Astrocyte of the cerebellum (primary cell): Measurements from ENCODE around the gene EVI5L.
"Not testable (repeated sequence)": the region's sequence is repeated elsewhere in the genome, so short reads cannot be mapped to it uniquely, and the experiment has no call there.

Experiments
- DNase-seq: peaks from one replicate; pipeline ENCODE4 v3.0.0-alpha.2; 2011; ENCODE audit warnings: low read depth
- H3K4me3 ChIP-seq: 2 replicates; pipeline ENCODE4 v1.5.1; 2011; ENCODE audit warnings: mild to moderate bottlenecking, low read depth, low read length, moderate library complexity
- in situ Hi-C: cut with HindIII; loops from 2 replicates; pipeline ENCODE4 v1.10.0; 2017; ENCODE audit warnings: low sequenced_read_pairs
- TF ChIP-seq, protein P1 (sequence below): IDR thresholded peaks from 2 replicates; pipeline ENCODE4 v1.5.1; 2012; ENCODE audit warnings: low read length, low read depth, moderate library complexity, mild to moderate bottlenecking; ENCODE audit errors: missing control alignments

Gene EVI5L

DNA sequence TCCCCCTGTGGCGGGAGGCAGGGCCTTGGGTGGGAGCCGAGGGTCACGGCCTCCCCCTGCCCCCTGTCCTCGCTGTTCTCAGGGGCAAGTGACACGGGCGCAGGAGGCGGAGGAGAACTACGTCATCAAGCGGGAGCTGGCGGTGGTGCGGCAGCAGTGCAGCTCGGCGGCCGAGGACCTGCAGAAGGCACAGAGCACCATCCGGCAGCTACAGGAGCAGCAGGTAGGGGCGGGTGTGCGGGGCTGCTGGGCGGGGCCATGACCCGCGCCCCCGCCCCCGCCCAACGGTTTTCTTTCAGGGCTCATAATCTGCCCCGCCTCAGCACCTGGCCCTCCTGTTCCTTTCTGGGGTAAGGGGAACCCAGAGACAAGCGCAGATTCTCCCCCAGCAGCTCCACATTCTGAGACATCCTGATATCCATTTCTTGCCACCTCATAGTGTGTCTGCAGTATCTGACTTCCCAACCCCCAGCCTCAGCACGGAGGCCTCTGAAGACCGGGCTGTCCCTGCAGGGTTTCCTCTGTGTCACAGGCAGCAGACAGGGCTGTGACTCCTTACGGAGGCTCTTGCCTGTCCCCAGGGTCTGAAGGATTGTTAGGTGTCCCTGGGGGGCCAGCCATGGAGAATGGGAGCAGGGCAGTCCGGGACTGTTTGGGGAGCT, 28.2 kb downstream of the EVI5L start:
- no peak overlapping the region for H3K4me3 ChIP-seq
- TF ChIP-seq, protein P1, sequence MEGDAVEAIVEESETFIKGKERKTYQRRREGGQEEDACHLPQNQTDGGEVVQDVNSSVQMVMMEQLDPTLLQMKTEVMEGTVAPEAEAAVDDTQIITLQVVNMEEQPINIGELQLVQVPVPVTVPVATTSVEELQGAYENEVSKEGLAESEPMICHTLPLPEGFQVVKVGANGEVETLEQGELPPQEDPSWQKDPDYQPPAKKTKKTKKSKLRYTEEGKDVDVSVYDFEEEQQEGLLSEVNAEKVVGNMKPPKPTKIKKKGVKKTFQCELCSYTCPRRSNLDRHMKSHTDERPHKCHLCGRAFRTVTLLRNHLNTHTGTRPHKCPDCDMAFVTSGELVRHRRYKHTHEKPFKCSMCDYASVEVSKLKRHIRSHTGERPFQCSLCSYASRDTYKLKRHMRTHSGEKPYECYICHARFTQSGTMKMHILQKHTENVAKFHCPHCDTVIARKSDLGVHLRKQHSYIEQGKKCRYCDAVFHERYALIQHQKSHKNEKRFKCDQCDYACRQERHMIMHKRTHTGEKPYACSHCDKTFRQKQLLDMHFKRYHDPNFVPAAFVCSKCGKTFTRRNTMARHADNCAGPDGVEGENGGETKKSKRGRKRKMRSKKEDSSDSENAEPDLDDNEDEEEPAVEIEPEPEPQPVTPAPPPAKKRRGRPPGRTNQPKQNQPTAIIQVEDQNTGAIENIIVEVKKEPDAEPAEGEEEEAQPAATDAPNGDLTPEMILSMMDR: no peak
- in situ Hi-C loops: no loop called here
- DNase-seq: no peak

DNA sequence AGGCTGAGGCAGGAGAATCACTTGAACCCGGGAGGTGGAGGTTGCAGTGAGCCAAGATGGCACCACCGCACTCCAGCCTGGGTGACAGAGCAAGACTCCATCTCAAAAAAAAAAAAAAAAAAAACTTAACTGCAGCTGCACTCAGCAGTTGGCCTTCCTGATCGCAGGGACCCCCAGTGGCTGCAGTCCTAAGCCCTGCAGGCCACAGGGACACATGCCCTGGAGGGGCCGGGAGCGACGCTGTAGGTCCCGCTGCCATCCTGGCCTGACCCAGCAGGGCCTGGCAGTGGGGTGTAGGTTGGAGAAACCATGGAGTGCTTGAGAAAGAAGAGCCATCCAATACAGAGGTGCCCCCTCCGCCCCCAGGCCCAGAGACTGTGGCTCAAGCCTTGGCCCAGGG, 29.1 kb downstream of the EVI5L start:
- H3K4me3 ChIP-seq, DNase-seq, in situ Hi-C loops: not testable (repeated sequence)

DNA sequence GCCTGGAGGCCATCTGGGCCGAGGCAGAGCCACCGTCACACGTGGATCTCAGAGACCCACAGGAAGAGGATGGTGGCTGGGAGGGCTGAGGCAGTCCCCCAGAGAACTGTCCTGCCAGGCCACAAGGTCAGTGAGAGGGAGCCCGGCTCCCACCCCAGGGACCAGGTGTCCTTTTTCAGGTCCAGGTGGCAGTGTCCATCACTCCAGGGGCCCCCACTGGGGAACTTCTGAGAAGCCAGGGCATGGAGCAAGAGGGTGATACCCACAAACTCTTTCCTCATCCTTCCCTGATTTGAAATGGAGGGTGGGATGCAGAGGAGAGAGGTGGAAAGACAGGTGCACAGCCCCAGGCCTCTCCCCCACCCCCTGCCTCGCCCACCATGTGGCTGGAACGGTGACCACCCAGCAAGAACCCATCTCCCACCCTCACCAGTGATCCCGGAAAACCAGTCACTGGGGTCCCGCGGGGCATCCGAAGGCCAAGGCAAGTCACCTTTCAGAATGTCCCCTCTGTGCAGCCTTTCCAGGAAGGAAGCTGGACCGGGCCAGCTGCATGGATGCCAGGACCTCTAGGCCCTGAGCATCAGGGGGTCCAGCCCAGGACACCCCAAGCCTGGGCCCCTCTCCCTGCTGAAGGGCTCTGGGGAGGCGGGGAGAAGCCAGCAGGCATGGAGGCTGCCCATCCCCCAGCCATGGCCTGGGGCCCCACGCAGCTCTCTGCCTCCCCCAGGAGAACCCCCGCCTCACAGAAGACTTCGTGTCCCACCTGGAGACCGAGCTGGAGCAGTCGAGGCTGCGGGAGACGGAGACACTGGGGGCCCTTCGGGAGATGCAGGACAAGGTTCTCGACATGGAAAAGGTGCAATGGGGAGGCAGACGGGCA, 30.1 kb downstream of the EVI5L start:
- DNase-seq: no peak
- H3K4me3 ChIP-seq: no peak overlapping the region
- TF ChIP-seq, protein P1: no peak
- in situ Hi-C loops: no loop called here

DNA sequence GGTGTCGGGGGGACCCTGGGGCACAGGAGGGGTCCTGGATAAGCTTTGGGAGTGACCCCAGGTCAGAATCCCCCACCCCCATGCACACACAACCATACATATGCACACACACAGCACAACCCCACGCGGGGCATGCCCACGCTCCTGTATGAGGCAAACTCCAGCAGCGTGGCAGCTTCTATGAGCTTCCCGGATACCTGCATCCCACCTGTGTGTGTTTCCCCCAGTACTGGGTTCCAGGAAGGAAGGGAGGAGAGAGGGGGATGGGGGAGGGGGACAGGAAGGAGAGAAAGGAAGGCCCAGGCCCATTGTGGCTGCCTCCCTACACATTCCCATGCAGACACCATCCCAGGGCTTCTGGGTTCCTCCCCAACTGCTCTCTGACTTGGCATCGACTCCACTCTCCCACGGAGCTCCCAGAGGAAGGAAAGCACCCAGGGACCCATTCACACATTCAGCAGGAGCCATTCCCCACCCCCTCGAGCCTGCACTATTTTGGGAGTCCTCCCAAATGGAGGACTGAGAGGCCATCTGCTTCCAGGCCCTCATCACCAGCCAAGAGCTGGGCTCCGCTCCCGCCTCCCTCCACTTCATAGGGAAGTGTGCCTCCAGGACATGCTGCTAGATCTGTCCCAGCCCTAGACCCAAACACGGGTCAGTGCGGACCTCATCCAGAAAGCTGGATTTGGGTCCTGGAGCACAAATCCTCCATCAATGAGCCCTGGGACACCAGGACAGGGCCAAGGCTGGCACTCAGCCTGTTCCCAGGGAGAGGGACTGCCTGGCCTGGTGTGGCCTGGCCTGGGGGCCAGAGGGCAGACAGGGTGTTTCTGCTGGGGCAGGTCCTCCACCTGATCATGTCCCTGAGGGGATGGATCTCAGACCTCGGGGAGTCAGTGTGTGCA, 30.9 kb downstream of the EVI5L start:
- no peak for DNase-seq
- in situ Hi-C loops: no loop called here
- TF ChIP-seq, protein P1: no peak
- H3K4me3 ChIP-seq: no peak overlapping the region

DNA sequence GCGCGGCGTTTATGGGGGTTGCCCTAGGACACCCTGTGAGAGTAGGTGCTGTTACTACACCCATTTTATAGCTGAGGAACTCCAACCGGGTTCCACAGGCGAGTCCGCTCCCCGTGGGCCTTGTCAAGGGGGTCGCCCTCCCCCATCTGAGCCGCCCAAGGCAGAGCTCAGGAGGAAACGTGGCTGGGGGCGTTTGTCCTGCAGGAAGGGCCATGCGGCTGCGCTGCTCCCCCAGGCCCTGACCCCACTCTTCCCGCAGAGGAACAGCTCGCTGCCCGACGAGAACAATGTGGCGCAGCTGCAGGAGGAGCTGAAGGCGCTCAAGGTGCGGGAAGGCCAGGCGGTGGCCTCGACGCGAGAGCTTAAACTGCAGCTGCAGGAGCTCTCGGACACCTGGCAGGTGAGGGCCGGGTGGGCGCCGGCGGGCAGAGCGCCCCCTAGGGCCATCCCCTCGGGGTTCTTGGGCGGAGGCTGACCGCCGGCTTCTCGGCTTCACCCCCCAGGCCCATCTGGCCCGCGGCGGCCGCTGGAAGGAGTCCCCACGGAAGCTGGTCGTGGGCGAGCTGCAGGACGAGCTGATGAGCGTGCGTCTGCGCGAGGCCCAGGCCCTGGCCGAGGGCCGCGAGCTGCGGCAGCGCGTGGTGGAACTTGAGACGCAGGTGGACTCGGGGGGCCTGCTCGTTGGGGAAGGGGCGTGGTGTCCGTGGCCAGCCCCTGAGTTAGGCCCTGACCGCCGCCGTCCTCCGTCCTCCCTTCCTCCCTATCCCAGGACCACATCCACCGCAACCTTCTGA, 31.8 kb downstream of the EVI5L start:
- TF ChIP-seq, protein P1: peak; percentile 8
- in situ Hi-C loops: no loop called here
- H3K4me3 ChIP-seq: peak overlapping the region; percentile 21
- DNase-seq: no peak

DNA sequence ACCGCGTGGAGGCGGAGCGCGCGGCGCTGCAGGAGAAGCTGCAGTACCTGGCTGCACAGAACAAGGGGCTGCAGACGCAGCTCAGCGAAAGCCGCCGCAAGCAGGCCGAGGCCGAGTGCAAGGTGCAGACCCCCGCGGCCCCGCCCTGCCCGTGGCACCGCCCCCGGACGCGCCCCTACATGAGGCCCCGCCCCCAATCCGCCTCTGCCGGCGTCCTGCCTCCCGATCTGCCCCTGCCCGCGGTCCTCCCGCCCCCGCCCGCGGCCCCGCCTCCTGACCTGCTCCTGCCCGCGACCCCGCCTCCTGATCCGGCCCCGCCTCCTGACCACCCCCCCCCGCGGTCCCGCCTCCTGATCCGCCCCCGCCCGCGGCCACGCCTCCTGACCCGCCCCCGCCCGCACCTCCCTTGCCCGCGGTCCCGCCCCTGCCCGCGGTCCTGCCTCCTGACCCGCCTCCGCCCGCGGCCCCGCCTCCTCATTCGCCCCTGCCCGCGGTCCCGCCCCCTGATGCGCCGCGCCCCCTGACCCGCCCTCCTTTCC, 32.5 kb downstream of the EVI5L start:
- TF ChIP-seq, protein P1: no peak
- H3K4me3 ChIP-seq: peak overlapping the region; percentile 21
- DNase-seq: peak; percentile 8

More for the DNA sequence above, 32.5 kb downstream of the EVI5L start:
- in situ Hi-C loops: no loop called here
